HepG2 (cell line): Measurements from ENCODE around the gene NUP107. TPM values are rescaled to one million over a fixed set of nuclear protein-coding genes. Genes with fewer than 3 reads are reported as not detected.

Source experiments
- ARID4A ChIP-seq: sonication (generic); formaldehyde crosslinking; IDR thresholded peaks from 2 replicates; pipeline ENCODE4 v1.5.0; 2020; ENCODE audit warnings: mild to moderate bottlenecking, missing genetic modification reagents, borderline replicate concordance
- DRAP1 ChIP-seq: IDR thresholded peaks from 2 replicates; pipeline ENCODE4 v1.6.1; 2016; ENCODE audit warnings: missing genetic modification reagents, missing compliant biosample characterization
- FIP1L1 ChIP-seq: fragments of 200-400 bp; formaldehyde crosslinking; IDR thresholded peaks from 2 replicates; pipeline ENCODE4 v1.6.1; 2018; ENCODE audit warnings: low read depth, mild to moderate bottlenecking, low read length, moderate library complexity, borderline replicate concordance; ENCODE audit not compliant: insufficient read depth
- FLYWCH1 ChIP-seq: sonication (generic); formaldehyde crosslinking; IDR thresholded peaks from 2 replicates; pipeline ENCODE4 v1.8.1; 2023; ENCODE audit warnings: mild to moderate bottlenecking, missing genetic modification reagents
- HMGXB4 ChIP-seq, 2 experiments: sonication (generic) in 1 of 2; formaldehyde crosslinking in 1 of 2; IDR thresholded peaks; 2 replicates each; pipeline versions ENCODE4 v1.4.0 to v1.6.1; 2018 to 2020; ENCODE audit warnings: missing genetic modification reagents in 2 of 2, borderline replicate concordance in 1 of 2, low read depth in 1 of 2, mild to moderate bottlenecking in 1 of 2, missing biosample characterization in 1 of 2
- HOXA3 ChIP-seq: sonication (generic); formaldehyde crosslinking; IDR thresholded peaks from 2 replicates; pipeline ENCODE4 v1.5.0; 2020; ENCODE audit warnings: missing genetic modification reagents
- NFYB ChIP-seq: sonication (generic); formaldehyde crosslinking; IDR thresholded peaks from 2 replicates; pipeline ENCODE4 v1.4.0; 2020; ENCODE audit warnings: missing genetic modification reagents
- PHF5A ChIP-seq: IDR thresholded peaks from one replicate; pipeline ENCODE4 v1.6.1; 2018; ENCODE audit warnings: low read depth, missing genetic modification reagents; ENCODE audit not compliant: unreplicated experiment
- SOX13 ChIP-seq, 3 experiments: fragments of 450-650 bp in 1 of 3; sonication (generic) in 1 of 3; formaldehyde crosslinking in 1 of 3; IDR thresholded peaks in 2 of 3; conservative IDR thresholded peaks in 1 of 3; 2 replicates each; pipeline versions ENCODE4 v1.5.0 to v1.6.1; 2016 to 2020; ENCODE audit warnings: antibody characterized with exemption in 1 of 3, mild to moderate bottlenecking in 1 of 3, missing compliant biosample characterization in 1 of 3, missing genetic modification reagents in 1 of 3, moderate library complexity in 1 of 3
- XRCC5 ChIP-seq: fragments of 200-400 bp; formaldehyde crosslinking; optimal IDR thresholded peaks from 2 replicates; pipeline ENCODE3; 2017; ENCODE audit warnings: mild to moderate bottlenecking, low read length
- ZBTB7A ChIP-seq: sonication (generic); formaldehyde crosslinking; IDR thresholded peaks from 2 replicates; pipeline ENCODE4 v1.8.0; 2022; ENCODE audit warnings: mild to moderate bottlenecking, missing genetic modification reagents
- ZMYM3 ChIP-seq: sonication (generic); formaldehyde crosslinking; IDR thresholded peaks from 2 replicates; pipeline ENCODE4 v1.5.1; 2020; ENCODE audit warnings: mild to moderate bottlenecking, missing genetic modification reagents
- ZNF333 ChIP-seq: sonication (generic); formaldehyde crosslinking; IDR thresholded peaks from 2 replicates; pipeline ENCODE4 v1.4.0; 2020; ENCODE audit warnings: mild to moderate bottlenecking, missing genetic modification reagents, borderline replicate concordance
- ZNF414 ChIP-seq: sonication (generic); formaldehyde crosslinking; IDR thresholded peaks from 2 replicates; pipeline ENCODE4 v1.5.0; 2020; ENCODE audit warnings: missing genetic modification reagents
- ZNF580 ChIP-seq: IDR thresholded peaks from 2 replicates; pipeline ENCODE4 v1.6.1; 2016; ENCODE audit warnings: low read depth, borderline replicate concordance
- ZNF713 ChIP-seq: sonication (generic); formaldehyde crosslinking; IDR thresholded peaks from 2 replicates; pipeline ENCODE4 v1.4.0; 2020; ENCODE audit warnings: mild to moderate bottlenecking, missing genetic modification reagents
- polyA plus RNA-seq, 8 experiments: library from polyadenylated mRNA; depleted of rRNA in 3 of 8; stranded (reverse) in 7 of 8; unstranded in 1 of 8; fragments of >200 nt; fragmentation: Illumina TruSeq in 4 of 8; extraction: Trizol in 4 of 8; gene quantifications; 2 replicates each; pipeline versions ENCODE4 v1.2.1 to v1.2.3, GENCODE V29; 2011 to 2016; ENCODE audit warnings: low read depth in 4 of 8, missing spikeins in 1 of 8, mixed read lengths in 1 of 8; ENCODE audit not compliant: insufficient read depth in 1 of 8
- total RNA-seq, 5 experiments: library from RNA; depleted of rRNA; stranded (reverse); fragments of >200 nt; fragmentation: Illumina TruSeq; extraction: Trizol; gene quantifications; 2 replicates each; pipeline ENCODE4 v1.2.3, GENCODE V29; 2016; ENCODE audit warnings: low read depth in 1 of 5
- TF ChIP-seq, protein P1 (sequence below): sonication (generic); formaldehyde crosslinking; IDR thresholded peaks from 2 replicates; pipeline ENCODE4 v1.4.0; 2020; ENCODE audit warnings: missing genetic modification reagents

NUP107 gene
- total and polyA plus RNA-seq, 2 of the 13 experiments (the other 11 are each of a cell fraction or from before 2014, with no cell fraction given), result 54.7 to 100 TPM

GRCh38 chr12:68745904-68746571 lies 59.3 kb downstream of the NUP107 start, which contains the start of gene SLC35E3 (continued):
- TF ChIP-seq HMGXB4 (CRISPR knock-in tag; IDR thresholded peaks at IDR 0.05; ENCODE audit: borderline replicate concordance in 1 of 2, low read depth in 1 of 2) (peak; percentile 30 to 82), ARID4A (CRISPR knock-in tag) (peak; percentile 93; the same call in 1 of the 2 replicates), XRCC5 (peak; percentile 45), HOXA3 (CRISPR knock-in tag) (peak; percentile 85; the same call in 1 of the 2 replicates), NFYB (peak; percentile 38), ZNF713 (CRISPR knock-in tag) (0 out of 2 replicates have a peak, but pooled peaks have one; percentile 81), FLYWCH1 (0 out of 2 replicates have a peak, but pooled peaks have one; percentile 52), ZMYM3 (CRISPR knock-in tag) (peak; percentile 20; the same call in 1 of the 2 replicates), SOX13 (IDR thresholded peaks at IDR 0.05) (no peak), SOX13 (CRISPR knock-in tag; conservative IDR thresholded peaks at IDR 0.05 in 1 of 2, IDR thresholded peaks at IDR 0.05 in 1 of 2) (peak in 1 of 2 experiments; percentile 32; a peak in 1 of 4 replicates), ZNF414 (CRISPR knock-in tag) (peak; percentile 57; the same call in 1 of the 2 replicates), ZNF333 (CRISPR knock-in tag) (peak; percentile 87; the same call in 1 of the 2 replicates), ZBTB7A (CRISPR knock-in tag) (peak; percentile 67; the same call in 1 of the 2 replicates), PHF5A (CRISPR knock-in tag) (peak; percentile 18), DRAP1 (peak; percentile 71), ZNF580 (peak; percentile 71; the same call in 1 of the 2 replicates), FIP1L1 (no peak)
- TF ChIP-seq, protein P1, sequence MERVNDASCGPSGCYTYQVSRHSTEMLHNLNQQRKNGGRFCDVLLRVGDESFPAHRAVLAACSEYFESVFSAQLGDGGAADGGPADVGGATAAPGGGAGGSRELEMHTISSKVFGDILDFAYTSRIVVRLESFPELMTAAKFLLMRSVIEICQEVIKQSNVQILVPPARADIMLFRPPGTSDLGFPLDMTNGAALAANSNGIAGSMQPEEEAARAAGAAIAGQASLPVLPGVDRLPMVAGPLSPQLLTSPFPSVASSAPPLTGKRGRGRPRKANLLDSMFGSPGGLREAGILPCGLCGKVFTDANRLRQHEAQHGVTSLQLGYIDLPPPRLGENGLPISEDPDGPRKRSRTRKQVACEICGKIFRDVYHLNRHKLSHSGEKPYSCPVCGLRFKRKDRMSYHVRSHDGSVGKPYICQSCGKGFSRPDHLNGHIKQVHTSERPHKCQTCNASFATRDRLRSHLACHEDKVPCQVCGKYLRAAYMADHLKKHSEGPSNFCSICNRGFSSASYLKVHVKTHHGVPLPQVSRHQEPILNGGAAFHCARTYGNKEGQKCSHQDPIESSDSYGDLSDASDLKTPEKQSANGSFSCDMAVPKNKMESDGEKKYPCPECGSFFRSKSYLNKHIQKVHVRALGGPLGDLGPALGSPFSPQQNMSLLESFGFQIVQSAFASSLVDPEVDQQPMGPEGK (CRISPR knock-in tag), result peak; percentile 32; the same call in 1 of the 2 replicates
